Erythroblast (primary cell): Measurements from ENCODE around the gene NAV3.

ENCODE experiments used
- GATA1 ChIP-seq: IDR thresholded peaks from 2 replicates; pipeline ENCODE4 v1.6.1; 2011; ENCODE audit warnings: low read depth, mild to moderate bottlenecking, control low read depth, low read length, moderate library complexity
- POLR2A ChIP-seq: IDR thresholded peaks from 2 replicates; pipeline ENCODE4 v1.6.1; 2011; ENCODE audit warnings: mild to moderate bottlenecking, low read length

DNA sequence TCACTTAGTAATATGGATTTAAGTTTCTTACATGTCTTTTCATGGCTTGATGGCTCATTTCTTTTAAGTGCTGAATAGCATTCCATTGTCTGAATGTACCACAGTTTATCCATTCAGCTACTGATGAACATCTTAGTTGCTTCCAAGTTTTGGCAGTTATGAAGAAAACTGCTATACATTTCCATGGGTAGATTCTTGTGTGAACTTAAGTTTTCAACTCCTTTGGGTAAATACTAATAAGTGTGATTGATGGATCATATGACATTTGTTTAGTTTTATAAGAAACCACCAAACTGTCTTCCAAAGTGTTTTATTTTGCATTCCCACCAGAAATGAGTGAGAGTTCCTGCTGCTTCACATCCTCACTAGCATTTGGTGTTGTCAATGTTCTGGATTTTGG, 119.2 kb downstream of the NAV3 start:
- no peak for TF ChIP-seq POLR2A
- TF ChIP-seq GATA1 = no peak
